Memory B cell (primary cell): Measurements from ENCODE around the gene SLC11A1.

ENCODE experiments used
- ATAC-seq: fragments of 150-1000 bp; cut with Tn5 transposase; 2 replicates; pipeline ENCODE4 v1.10.0; 2021; ENCODE audit warnings: low read depth, mild to moderate bottlenecking, moderate library complexity
- DNase-seq, 2 donors: peaks; one replicate each; pipeline ENCODE4 v3.0.0; 2022; ENCODE audit warnings: low spot score in 2 of 2
- H3K27ac Mint-ChIP-seq: one replicate; pipeline ENCODE4 v1.8.0; 2022; ENCODE audit warnings: mild to moderate bottlenecking, moderate library complexity, mixed read lengths
- H3K27me3 Mint-ChIP-seq: one replicate; pipeline ENCODE4 v1.8.0; 2022; ENCODE audit warnings: mixed read lengths
- H3K36me3 Mint-ChIP-seq: one replicate; pipeline ENCODE4 v1.8.0; 2022; ENCODE audit warnings: mild to moderate bottlenecking, mixed read lengths
- H3K4me1 Mint-ChIP-seq: one replicate; pipeline ENCODE4 v1.8.0; 2022; ENCODE audit warnings: mixed read lengths
- H3K4me3 Mint-ChIP-seq: one replicate; pipeline ENCODE4 v1.8.0; 2022; ENCODE audit warnings: mild to moderate bottlenecking, moderate library complexity, mixed read lengths
- H3K9me3 Mint-ChIP-seq: one replicate; pipeline ENCODE4 v1.8.0; 2022; ENCODE audit warnings: mixed read lengths

The SLC11A1 gene

GRCh38 chr2:218401890-218402289 lies 19.8 kb downstream of the SLC11A1 start:
- Mint-ChIP-seq H3K27me3 (no peaks in the 10 kb centered on the region), H3K36me3 (peaks cover 19% of the 10 kb centered on the region), H3K27ac (no peak overlapping the region)

GRCh38 chr2:218402491-218402901 lies 20.4 kb downstream of the SLC11A1 start:
- Mint-ChIP-seq H3K36me3 (peaks cover 19% of the 10 kb centered on the region), H3K4me1 (peaks cover 34% of the 10 kb centered on the region), H3K27ac (no peak overlapping the region), H3K9me3 (no peaks in the 10 kb centered on the region), H3K4me3 (no peak overlapping the region), H3K27me3 (no peaks in the 10 kb centered on the region)
- no peak for DNase-seq
- no peak for ATAC-seq

More at GRCh38 chr2:218401890-218402289, 19.8 kb downstream of the SLC11A1 start:
- Mint-ChIP-seq H3K4me1 (peaks cover 31% of the 10 kb centered on the region), H3K9me3 (no peaks in the 10 kb centered on the region), H3K4me3 (peak overlapping the region; percentile 95)
- ATAC-seq (no peak), DNase-seq (no peak)

- no peak for DNase-seq
- H3K27ac Mint-ChIP-seq = peak overlapping the region; percentile 31
- no peak overlapping the region for H3K4me3 Mint-ChIP-seq
Measured at GRCh38 chr2:218402911-218403411, 20.9 kb downstream of the SLC11A1 start.

GRCh38 chr2:218403810-218404209 lies 21.7 kb downstream of the SLC11A1 start:
- no peak for DNase-seq
- no peak for ATAC-seq
- peaks cover 19% of the 10 kb centered on the region for H3K36me3 Mint-ChIP-seq
- H3K9me3 Mint-ChIP-seq = no peaks in the 10 kb centered on the region
- H3K4me3 Mint-ChIP-seq = no peak overlapping the region
- H3K4me1 Mint-ChIP-seq = peaks cover 28% of the 10 kb centered on the region
- no peak overlapping the region for H3K27ac Mint-ChIP-seq
- H3K27me3 Mint-ChIP-seq = no peaks in the 10 kb centered on the region

More at GRCh38 chr2:218402911-218403411, 20.9 kb downstream of the SLC11A1 start:
- Mint-ChIP-seq H3K27me3 (no peaks in the 10 kb centered on the region), H3K4me1 (peaks cover 29% of the 10 kb centered on the region), H3K36me3 (peaks cover 19% of the 10 kb centered on the region), H3K9me3 (no peaks in the 10 kb centered on the region)
- ATAC-seq = no peak

GRCh38 chr2:218404351-218405085 lies 22.4 kb downstream of the SLC11A1 start:
- Mint-ChIP-seq H3K27ac (no peak overlapping the region), H3K36me3 (peaks cover 19% of the 10 kb centered on the region), H3K4me1 (peaks cover 28% of the 10 kb centered on the region), H3K27me3 (no peaks in the 10 kb centered on the region), H3K9me3 (no peaks in the 10 kb centered on the region), H3K4me3 (no peak overlapping the region)
- DNase-seq (no peak), ATAC-seq (no peak)

- Mint-ChIP-seq H3K27ac (peak overlapping the region; percentile 87), H3K4me3 (peak overlapping the region; percentile 82), H3K9me3 (no peaks in the 10 kb centered on the region), H3K36me3 (peaks cover 19% of the 10 kb centered on the region), H3K4me1 (peaks cover 28% of the 10 kb centered on the region), H3K27me3 (no peaks in the 10 kb centered on the region)
- ATAC-seq (no peak), DNase-seq (no peak)
Measured at GRCh38 chr2:218405086-218405745, 23.1 kb downstream of the SLC11A1 start.

GRCh38 chr2:218405746-218406208 lies 23.7 kb downstream of the SLC11A1 start:
- H3K27me3 Mint-ChIP-seq = no peaks in the 10 kb centered on the region
- H3K36me3 Mint-ChIP-seq = peaks cover 19% of the 10 kb centered on the region
- DNase-seq = no peak
- H3K4me3 Mint-ChIP-seq = peak overlapping the region; percentile 82
- no peaks in the 10 kb centered on the region for H3K9me3 Mint-ChIP-seq
- peaks cover 28% of the 10 kb centered on the region for H3K4me1 Mint-ChIP-seq
- peak; percentile 8 for ATAC-seq
- H3K27ac Mint-ChIP-seq = peak overlapping the region; percentile 87

GRCh38 chr2:218406209-218406948 lies 24.3 kb downstream of the SLC11A1 start:
- peaks cover 19% of the 10 kb centered on the region for H3K36me3 Mint-ChIP-seq
- H3K4me3 Mint-ChIP-seq = peak overlapping the region; percentile 82
- H3K27me3 Mint-ChIP-seq = no peaks in the 10 kb centered on the region
- peaks cover 28% of the 10 kb centered on the region for H3K4me1 Mint-ChIP-seq
- DNase-seq (peak; percentile 77 to 81), ATAC-seq (peak; percentile 78)
- H3K9me3 Mint-ChIP-seq = no peaks in the 10 kb centered on the region
- H3K27ac Mint-ChIP-seq = peak overlapping the region; percentile 87

GRCh38 chr2:218406949-218407618 lies 25.0 kb downstream of the SLC11A1 start:
- H3K27ac Mint-ChIP-seq = peak overlapping the region; percentile 64
- no peak for DNase-seq
- H3K36me3 Mint-ChIP-seq = peaks cover 19% of the 10 kb centered on the region
- no peaks in the 10 kb centered on the region for H3K9me3 Mint-ChIP-seq
- peaks cover 28% of the 10 kb centered on the region for H3K4me1 Mint-ChIP-seq
- no peak for ATAC-seq
- H3K4me3 Mint-ChIP-seq = peak overlapping the region; percentile 79
- H3K27me3 Mint-ChIP-seq = no peaks in the 10 kb centered on the region

GRCh38 chr2:218407717-218408116 lies 25.6 kb downstream of the SLC11A1 start:
- Mint-ChIP-seq H3K27me3 (no peaks in the 10 kb centered on the region), H3K9me3 (no peaks in the 10 kb centered on the region), H3K36me3 (peaks cover 16% of the 10 kb centered on the region), H3K4me3 (no peak overlapping the region), H3K27ac (no peak overlapping the region), H3K4me1 (peaks cover 28% of the 10 kb centered on the region)
- DNase-seq = no peak
- no peak for ATAC-seq

GRCh38 chr2:218418321-218418716 lies 36.2 kb downstream of the SLC11A1 start:
- H3K9me3 Mint-ChIP-seq = no peaks in the 10 kb centered on the region
- no peaks in the 10 kb centered on the region for H3K4me1 Mint-ChIP-seq
- H3K27me3 Mint-ChIP-seq = peaks cover 3% of the 10 kb centered on the region
- no peak overlapping the region for H3K27ac Mint-ChIP-seq
- H3K4me3 Mint-ChIP-seq = no peak overlapping the region
- no peaks in the 10 kb centered on the region for H3K36me3 Mint-ChIP-seq
- ATAC-seq = no peak
- DNase-seq = no peak

- Mint-ChIP-seq H3K27ac (no peak within 1 kb of the TSS), H3K4me1 (no peaks in the 10 kb centered on the region)
Measured at GRCh38 chr2:218418717-218419458, 36.8 kb downstream of the SLC11A1 start, which contains the start of gene VIL1. TSS of gene VIL1 (plus strand) at chr2:218419123. CDS start at chr2:218423779, 4,656 bp downstream.

More at GRCh38 chr2:218418717-218419458, 36.8 kb downstream of the SLC11A1 start, which contains the start of gene VIL1:
- no peaks in the 10 kb centered on the region for H3K9me3 Mint-ChIP-seq
- no peaks in the 10 kb centered on the region for H3K36me3 Mint-ChIP-seq
- ATAC-seq = no peak
- no peak within 1 kb of the TSS for H3K4me3 Mint-ChIP-seq
- DNase-seq = no peak
- H3K27me3 Mint-ChIP-seq = peaks cover 3% of the 10 kb centered on the region
